GM12891 (cell line): Measurements from ENCODE around the gene CCDC200.

Experiments
- POLR2A ChIP-seq: IDR thresholded peaks from 2 replicates; pipeline ENCODE4 v1.6.1; 2011; ENCODE audit warnings: low read depth, low read length, control low read depth
- POLR2AphosphoS5 ChIP-seq: IDR thresholded peaks from 2 replicates; pipeline ENCODE4 v1.6.1; 2011; ENCODE audit warnings: low read depth, low read length, control low read depth

- TF ChIP-seq POLR2A: no peak
- TF ChIP-seq POLR2AphosphoS5: no peak
Observed at GRCh38 chr17:43219001-43219400, 9.4 kb downstream of the CCDC200 start.
